HPDE6-E6E7 (cell line): Measurements from ENCODE around the gene EVA1A.

ENCODE experiments used
- DNase-seq: peaks from one replicate; pipeline ENCODE4 v3.0.0; 2011; ENCODE audit warnings: missing footprints; ENCODE audit errors: extremely low spot score

Gene EVA1A

GRCh38 chr2:75563591-75563990 lies 2.9 kb upstream of the EVA1A start:
- no peak for DNase-seq

GRCh38 chr2:75562513-75562864 lies 1.8 kb upstream of the EVA1A start:
- no peak for DNase-seq

DNA sequence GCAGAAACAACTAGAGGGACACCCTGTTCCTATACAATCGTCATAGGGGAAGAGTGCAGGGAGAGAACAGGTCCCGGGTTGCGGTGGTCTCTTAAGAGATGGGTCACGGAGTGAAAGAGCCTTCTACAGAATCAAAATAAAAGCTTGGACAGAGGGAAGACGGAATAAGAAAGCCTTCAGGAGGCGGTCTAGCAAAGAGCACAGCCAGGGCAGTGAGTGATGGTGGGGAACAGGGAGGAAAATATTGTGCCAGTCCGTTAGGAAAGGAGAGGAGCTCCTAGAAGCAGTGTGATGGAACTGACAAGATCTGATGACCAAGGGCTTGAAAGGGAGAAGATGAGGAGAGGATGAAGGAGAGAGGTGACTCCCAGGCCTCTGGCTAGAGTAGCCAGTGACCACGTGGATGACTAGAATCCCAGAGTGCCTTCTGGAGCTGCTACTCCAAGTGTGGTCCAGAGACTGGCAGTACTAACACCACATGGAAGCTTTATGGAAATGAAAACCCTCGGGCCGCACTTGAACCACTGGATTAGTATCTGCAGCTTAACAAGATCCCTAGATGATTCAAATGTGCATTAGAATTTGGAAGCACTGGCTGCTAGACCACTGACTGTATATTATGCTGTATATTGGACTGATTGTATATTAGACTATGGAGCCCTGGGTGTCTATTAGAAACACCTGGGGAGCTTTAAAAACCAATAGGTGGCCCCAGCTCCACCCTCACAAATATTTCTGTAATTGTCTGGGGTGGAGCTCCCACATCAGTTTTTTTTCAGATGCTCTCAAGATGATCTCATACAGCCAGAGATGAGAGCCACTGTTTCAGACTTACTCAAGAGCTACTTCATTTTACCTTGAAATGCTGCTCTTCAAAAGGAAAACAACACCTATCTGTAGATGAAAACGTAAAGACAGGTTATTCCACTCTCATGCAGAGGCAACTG lies 1.1 kb upstream of the EVA1A start:
- DNase-seq: no peak

- DNase-seq: no peak
These were observed 544 bp downstream of the EVA1A start for GRCh38 chr2:75560022-75560767.

DNA sequence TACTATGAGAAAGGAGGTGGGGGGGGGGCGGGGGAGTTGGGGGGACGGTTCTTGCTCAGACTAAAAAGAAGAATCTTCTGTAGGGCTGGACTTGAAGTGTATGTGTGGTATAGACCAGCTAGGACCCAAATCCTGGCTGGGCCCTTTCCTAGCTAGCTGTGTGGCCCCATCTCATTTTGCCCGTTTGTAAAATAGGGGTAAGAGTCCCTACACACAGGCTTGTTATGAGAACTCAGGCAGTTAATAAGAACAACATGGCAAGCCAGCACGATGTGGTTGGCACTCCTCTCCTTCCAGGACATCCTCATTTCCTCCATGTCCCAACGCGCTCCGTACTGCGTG lies 1.1 kb downstream of the EVA1A start:
- no peak for DNase-seq

DNA sequence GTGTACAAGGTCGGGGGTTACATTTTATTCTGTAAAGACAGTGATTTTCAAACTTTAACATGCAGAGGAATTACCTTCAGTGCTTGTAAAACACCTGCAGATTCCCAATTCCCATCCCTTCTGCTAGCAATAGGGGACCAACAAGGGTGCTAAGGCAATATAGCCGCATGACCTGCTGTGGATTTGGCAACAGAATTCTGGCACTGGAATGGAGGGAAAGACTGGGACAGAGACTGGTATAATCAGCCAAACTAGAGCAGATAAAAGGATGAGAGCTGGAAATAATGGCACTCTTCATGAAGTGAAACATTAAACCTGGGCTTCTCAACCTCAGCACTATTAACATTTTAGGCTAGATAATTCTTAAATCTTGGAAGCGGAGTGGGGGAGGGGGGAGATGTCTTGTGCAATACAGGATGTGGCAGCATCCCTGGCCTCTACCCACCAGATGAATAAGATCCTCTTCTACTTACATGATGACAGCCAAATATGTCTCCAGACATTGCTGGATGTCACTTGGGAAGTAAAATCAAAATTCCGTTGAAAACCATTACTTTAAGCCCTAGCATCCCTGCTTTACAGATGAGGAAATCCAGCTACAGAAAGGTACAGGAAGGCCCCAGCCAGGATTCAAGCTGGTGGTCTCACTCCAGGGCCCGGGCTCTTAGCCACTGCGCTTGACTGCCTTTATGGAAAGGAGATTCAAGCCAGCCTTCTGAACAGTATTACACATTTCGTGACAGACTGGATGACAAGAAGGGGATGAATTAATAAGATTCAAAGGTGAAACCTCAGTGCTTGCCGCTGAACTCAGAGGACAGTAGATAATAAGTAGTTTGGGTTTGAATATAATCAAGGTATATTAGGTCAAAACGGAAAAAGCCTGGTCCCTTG lies 1.7 kb downstream of the EVA1A start:
- DNase-seq: no peak

GRCh38 chr2:75558136-75558535 lies 2.6 kb downstream of the EVA1A start:
- DNase-seq: no peak

- no peak for DNase-seq
These were observed 3.1 kb downstream of the EVA1A start for GRCh38 chr2:75557474-75558133.

DNA sequence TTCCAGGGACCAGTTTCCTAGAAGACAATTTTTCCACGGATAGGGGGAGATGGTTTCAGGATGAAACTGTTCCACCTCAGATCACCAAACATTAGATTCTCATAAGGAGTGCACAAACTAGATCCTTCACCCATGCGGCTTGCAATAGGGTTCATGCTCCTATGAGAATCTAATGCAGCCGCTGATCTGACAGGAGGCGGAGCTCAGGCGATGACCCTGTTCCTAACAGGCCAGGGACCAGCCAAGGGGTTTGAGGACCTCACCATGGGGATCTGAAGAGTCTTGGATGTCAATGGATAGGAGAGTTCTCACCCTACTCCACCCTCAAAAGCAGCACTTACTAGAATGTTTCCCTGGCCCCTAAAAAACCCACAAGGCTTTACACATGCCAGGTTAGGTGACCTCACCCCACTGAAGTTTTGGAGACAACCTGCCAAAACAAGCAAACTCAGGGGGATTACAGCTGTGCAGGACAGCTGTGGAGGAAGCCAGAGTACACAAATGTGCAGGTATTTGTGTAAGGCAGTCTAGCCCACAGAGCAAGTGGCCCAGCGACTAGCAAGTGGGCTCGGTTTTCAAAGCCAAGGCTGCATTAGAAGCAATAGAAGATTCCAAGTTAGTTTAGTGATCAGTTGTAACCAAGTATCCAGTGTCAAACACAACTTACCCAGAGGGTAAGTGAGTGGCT lies 3.9 kb downstream of the EVA1A start:
- DNase-seq: no peak

DNA sequence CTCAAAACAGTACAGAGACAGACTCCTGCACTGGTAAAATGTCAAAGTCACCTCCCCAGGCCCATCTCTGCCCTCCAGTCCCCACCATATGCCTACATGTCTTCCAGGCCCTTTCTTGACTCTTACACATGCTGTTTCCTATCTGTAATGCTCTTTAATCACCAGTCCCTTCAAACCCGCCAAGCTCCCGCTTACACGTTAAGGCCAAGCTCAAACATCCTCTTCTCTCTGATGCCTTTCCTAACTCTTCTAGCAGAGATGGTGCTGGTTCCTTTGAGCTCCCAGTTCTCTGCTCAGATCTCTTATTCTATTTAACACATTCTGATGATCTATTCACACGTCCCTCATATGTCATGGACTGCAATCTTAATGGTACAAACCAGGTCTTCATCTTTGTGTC lies 5.0 kb downstream of the EVA1A start:
- DNase-seq: no peak

DNA sequence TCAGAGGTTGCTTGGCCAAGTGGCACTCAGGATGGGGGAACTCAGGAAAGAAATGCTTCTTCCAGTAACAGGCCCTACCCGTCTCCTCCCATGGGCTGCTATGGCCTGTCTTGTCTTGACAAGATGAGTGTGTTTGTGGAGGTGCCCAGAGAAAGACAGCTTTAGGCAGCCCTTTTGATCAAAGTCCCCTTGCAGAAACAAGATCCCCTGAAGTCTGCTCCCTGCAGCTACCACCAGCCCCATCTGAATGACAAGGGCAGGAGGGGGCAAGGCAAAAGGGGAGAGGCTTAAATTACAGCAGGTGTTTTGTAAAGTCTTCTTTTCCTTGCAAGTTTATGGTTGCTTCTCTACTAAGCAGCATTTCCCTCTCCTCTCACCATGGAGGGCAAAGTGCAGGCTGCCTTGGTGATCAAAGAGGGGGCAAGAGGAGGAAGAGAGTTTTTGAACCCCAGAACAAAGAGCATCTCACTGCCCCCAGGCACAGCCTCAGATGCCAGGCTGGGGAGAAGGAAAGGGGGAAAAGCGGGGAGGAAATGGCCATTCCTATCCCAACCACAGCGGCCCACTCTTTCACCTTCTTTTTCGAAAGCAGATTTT lies 6.7 kb downstream of the EVA1A start:
- DNase-seq: no peak

GRCh38 chr2:75552222-75552621 lies 8.5 kb downstream of the EVA1A start:
- no peak for DNase-seq

DNA sequence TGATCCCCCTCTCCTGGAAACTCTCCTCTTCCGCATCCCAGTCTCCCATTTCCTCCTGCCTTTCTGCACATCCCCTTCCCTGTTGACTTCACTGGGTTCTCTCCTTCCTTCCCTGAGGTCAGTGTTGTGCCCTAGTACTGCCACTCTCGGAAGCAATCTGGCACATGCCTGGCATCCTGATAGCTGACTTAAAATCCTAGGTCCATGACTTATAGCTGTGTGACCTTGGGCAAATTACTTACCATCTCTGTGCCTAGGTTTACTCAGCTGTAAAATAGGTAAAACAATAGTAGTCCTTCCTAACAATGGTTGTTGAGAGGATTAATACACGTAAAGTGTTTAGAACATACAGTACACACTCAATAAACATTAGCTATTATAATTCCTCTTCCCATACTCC lies 9.3 kb downstream of the EVA1A start:
- no peak for DNase-seq

DNA sequence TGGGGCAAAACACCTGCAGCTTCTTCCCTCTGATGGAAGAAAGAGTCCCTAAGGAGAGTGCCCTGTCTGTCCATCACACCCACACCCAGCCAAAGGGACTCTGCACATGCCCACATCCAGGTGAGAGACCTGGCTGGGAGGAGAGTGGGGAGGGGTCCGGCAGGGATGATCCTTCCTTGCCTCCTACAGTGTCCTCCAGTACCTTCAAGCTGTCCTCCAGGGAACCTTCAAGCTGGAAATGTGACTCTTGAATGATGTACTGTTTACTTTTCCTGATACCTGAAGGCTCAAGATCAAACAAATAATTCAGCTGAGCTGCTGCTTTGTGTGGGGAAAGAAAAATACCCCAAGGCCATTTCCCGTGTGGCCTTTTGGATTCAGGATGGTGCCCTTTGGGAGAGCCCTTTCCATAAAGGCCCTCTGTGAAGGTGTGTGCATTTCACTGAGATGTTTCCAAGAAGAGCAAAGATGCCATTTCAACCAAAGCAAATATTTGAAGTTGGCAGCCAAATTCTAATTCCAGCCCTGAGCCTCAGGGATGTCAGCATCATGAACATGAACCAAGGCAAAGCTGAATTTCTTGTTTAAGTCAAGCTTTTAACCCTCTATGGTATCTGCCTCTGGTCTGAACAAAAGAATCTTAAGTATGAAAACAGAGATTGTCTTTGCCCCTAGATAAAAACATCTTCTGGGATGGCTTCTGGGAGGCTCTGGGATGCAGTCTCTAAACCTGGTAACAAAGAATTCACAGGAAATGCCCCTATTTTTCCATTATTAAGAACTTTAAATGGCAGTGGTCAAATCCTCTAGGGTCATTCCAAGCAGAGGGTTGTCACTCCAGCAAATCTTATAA lies 11.1 kb downstream of the EVA1A start:
- no peak for DNase-seq

DNA sequence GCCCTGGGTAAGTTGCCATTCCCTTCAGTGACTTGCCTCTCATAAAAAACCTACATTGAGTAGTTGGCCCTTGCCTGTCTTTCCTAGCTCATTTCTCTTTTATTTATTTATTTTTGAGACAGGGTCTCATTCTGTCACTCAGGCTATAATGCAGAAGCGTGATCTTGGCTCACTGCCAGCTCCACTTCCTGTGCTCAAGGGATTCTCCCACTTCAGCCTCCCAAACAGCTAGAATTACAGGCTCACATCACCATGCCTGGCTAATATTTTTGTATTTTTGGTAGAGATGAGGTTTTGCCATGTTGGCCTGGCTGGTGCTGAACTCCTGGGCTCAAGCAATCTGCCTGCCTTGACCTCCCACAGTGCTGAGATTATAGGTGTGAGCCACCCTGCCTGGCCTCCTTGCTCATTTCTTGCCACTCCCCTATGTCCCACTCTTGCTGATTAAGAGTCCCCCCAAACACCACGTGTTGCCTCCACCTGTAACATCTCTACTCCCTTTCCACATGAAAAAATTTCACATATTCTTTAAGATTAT lies 12.6 kb downstream of the EVA1A start:
- no peak for DNase-seq

GRCh38 chr2:75547345-75548035 lies 13.2 kb downstream of the EVA1A start:
- DNase-seq: no peak

GRCh38 chr2:75545922-75546321 lies 14.8 kb downstream of the EVA1A start:
- DNase-seq: no peak

DNA sequence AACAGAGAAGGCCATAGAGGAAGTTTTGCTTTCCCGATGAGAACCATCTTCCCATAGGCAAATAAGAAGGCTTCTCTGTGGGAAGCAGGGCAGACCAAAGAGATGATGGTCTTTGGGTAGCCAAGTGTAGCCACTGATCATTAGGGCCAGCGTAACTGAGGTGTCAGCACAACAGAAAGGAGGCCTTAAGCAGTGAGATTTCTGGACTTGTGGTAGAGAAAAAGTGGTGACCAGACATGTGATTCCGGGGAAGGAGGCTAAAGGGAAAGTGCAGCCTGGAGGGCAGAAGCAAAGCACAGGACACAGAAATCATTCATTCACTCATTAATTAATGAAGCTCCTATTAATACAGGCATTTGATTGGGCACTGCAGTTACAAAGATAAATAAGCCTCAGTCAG lies 15.4 kb downstream of the EVA1A start:
- no peak for DNase-seq

DNA sequence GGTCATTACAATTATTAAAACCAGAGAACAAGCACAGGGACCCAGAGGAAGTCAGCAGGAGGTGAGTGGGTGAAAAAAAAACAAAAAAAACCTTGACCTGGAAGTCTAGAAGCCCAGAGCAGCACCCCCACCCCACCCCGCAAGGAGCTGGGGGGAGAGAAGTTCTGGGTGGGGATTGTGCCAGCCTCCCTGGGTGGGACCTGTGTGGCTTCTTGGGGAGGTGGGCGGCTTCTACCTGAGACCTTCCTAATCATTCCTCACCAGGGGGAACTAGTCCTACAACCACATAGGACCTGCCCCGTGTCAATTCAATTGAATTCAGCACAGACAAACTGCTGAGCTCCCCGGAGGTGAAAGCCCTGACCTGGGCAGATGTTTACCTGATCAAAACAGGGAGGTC lies 17.3 kb downstream of the EVA1A start:
- DNase-seq: no peak
